Thoracic aorta (tissue), 2 donors: ENCODE measurements around the gene CANT1. TPM values are rescaled to one million over a fixed set of nuclear protein-coding genes. Genes with fewer than 3 reads are reported as not detected.

Source experiments
- ATAC-seq: fragments of 150-250 bp; one replicate; pipeline ENCODE4 v1.8.0; 2017; ENCODE audit warnings: low read depth; ENCODE audit not compliant: insufficient number of reproducible peaks, low FRiP score
- DNase-seq: peaks from one replicate; pipeline ENCODE4 v3.0.0-alpha.2; 2020; ENCODE audit warnings: low spot score
- H3K27ac ChIP-seq, 2 donors: fragments of 200-600 bp; sonication (generic); 1 replicate in 1 of 2; 2 replicates in 1 of 2; pipeline ENCODE4 v1.5.1; 2016; ENCODE audit warnings: mild to moderate bottlenecking in 2 of 2, moderate library complexity in 2 of 2
- H3K27me3 ChIP-seq: fragments of 200-600 bp; sonication (generic); replicated peaks from 2 replicates; pipeline ENCODE4 v1.6.0; 2016; ENCODE audit warnings: mild to moderate bottlenecking; ENCODE audit not compliant: insufficient read depth
- H3K36me3 ChIP-seq: fragments of 200-600 bp; sonication (generic); one replicate; pipeline ENCODE4 v1.5.1; 2016
- H3K4me1 ChIP-seq, 2 donors: fragments of 200-600 bp; sonication (generic); 1 replicate in 1 of 2; 2 replicates in 1 of 2; pipeline versions ENCODE4 v1.5.1 to v1.6.0; 2016; ENCODE audit warnings: low read depth in 2 of 2, mild to moderate bottlenecking in 1 of 2; ENCODE audit not compliant: control insufficient read depth in 1 of 2
- H3K4me3 ChIP-seq: fragments of 200-600 bp; sonication (generic); 2 replicates; pipeline ENCODE4 v1.5.1; 2016; ENCODE audit warnings: mild to moderate bottlenecking
- H3K9me3 ChIP-seq: fragments of 200-600 bp; sonication (generic); 2 replicates; pipeline ENCODE4 v1.5.1; 2016
- CTCF ChIP-seq: fragments of 200-600 bp; sonication (generic); IDR thresholded peaks from one replicate; pipeline ENCODE4 v1.5.1; 2019; ENCODE audit warnings: antibody characterized with exemption
- total RNA-seq, 2 donors: library from RNA; depleted of rRNA; stranded (reverse); fragments of >200 nt; gene quantifications; one replicate each; pipeline versions ENCODE4 v1.1.0 to v1.2.3, GENCODE V29; 2016

CANT1 gene
- total RNA-seq: 10 to 100 TPM; 21.4 to 41.0 TPM

DNA sequence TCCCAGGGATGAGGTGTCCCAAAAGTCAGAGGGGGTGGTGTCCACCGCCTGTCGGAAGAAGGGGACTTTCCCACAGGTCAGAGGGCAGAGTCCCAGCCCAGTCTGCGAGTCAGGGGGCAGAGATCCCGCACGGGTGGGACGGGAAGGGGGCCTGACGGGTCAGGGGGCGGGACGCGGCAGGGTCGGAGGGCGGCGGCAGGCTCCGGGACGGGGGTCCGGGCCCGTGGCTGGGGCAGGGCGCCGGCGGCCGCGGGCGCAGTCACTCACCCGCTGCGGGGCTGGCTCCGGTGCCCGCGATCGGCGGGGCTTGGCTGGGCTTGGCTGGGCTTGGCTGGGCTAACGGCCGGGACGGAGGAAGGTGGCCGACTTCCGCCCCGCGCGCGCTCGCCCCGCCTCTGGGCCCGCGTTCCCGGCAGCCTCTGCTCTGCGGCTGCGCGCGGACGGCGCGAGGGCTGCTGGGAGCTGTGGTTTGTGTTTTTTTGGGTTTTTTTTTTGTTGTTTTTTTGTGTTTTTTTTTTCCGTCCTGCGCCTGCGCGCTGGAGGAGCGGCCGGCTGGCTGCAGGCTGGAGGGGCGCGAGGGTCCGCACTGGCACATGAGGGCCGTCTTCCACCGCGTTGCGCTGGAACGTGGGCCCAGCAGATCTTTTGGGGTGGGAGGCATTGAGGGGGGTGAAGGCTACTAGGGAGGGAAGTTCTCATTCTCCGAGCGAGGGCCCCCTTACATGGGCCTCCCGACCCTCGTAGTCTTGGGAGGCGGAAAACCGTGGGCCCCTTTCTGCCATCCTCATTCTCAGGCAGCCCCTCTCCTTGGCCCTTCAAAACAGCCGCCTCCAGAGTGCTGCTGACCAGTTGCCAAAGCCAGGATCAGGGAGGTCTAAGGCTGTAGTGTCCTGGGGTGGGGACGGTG is at the start of gene CANT1:
CANT1 (minus strand) TSS at position 368 of the 907 bp plus-strand sequence. CDS start 12,142 bp downstream, outside the sequence.
- Histone ChIP-seq H3K27ac (peak within 1 kb of the TSS; percentile 67 to 80), H3K27me3 (no peaks in the 10 kb centered on the region), H3K4me3 (peak within 1 kb of the TSS; percentile 89), H3K4me1 (peaks cover 26 to 32% of the 10 kb centered on the region in 2 donors), H3K36me3 (no peaks in the 10 kb centered on the region), H3K9me3 (no peaks in the 10 kb centered on the region)
- TF ChIP-seq CTCF: no peak
- ATAC-seq: peak; percentile 69
- no peak for DNase-seq

GRCh38 chr17:79057737-79058385 is 48.3 kb upstream of the CANT1 start:
- no peaks in the 10 kb centered on the region for H3K9me3 ChIP-seq
- H3K36me3 ChIP-seq: no peaks in the 10 kb centered on the region
- H3K4me3 ChIP-seq: no peak overlapping the region
- no peak overlapping the region for H3K27ac ChIP-seq
- H3K4me1 ChIP-seq: peaks cover 16 to 27% of the 10 kb centered on the region in 2 donors
- ATAC-seq: no peak
- H3K27me3 ChIP-seq: no peaks in the 10 kb centered on the region
- DNase-seq: no peak
- no peak for TF ChIP-seq CTCF

DNA sequence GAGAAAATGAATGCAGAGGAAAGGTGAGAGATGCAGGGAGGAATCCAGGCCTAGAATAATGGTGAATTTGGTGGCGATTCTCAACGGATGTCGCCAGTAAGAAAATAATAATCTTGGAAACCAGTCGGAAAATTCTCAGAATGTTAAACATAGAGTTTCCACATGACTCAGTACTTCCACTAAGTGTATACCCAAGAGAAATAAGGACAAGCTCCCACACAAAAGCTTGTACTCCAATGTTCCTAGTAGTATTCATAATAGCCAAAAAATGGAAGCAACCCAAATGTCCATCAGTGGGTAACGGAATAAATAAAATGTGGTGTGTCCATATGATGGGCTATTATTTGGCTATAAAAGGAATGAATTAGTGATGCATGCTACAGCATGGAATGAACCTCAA is 45.6 kb upstream of the CANT1 start:
- Histone ChIP-seq H3K4me1 (peaks cover 16 to 37% of the 10 kb centered on the region in 2 donors), H3K4me3 (no peak overlapping the region), H3K27me3 (no peaks in the 10 kb centered on the region), H3K9me3 (no peaks in the 10 kb centered on the region), H3K36me3 (peaks cover 9% of the 10 kb centered on the region), H3K27ac (peak overlapping the region; percentile 83 to 85)
- ATAC-seq (no peak), DNase-seq (no peak)
- no peak for TF ChIP-seq CTCF

DNA sequence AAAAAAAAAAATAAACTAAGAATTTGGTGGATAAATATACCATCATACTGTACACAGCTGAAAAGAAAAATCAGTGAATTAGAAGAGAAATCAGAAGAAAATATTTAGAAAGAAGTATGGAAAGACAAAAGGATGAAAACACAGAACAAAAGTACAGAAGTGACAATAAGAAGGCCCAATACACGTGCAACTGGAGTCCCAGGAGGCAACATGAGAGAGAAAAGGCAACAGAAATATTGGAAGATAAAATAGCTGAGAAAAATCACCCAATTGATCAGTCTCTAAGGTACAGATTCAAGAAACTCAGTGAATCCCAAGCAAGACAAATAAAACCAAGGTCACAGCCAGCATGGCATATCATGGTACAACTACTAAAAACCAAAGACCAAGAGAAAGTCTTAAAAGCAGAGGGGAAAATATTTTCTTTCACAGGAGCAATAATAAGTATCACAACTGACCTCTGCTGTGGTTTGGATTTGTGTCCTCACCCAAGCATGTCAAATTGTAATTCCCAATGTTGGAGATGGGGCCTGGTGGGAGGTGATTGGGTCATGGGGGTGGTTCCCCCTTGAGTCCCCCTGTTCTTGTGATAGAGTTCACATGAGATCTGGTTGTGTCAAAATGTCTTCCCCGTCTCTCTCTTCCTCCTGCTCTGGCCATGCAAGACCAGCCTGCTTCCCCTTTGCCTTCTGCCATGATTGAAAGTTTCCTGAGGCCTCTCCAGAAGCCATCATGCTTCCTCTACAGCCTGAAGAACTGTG is 44.8 kb upstream of the CANT1 start:
- no peak for DNase-seq
- H3K27ac ChIP-seq: peak overlapping the region; percentile 83 to 85
- TF ChIP-seq CTCF: no peak
- H3K27me3 ChIP-seq: no peaks in the 10 kb centered on the region
- no peak for ATAC-seq
- H3K9me3 ChIP-seq: no peaks in the 10 kb centered on the region
- peak overlapping the region; percentile 5 for H3K4me3 ChIP-seq
- H3K36me3 ChIP-seq: peaks cover 9% of the 10 kb centered on the region
- H3K4me1 ChIP-seq: peaks cover 16 to 37% of the 10 kb centered on the region in 2 donors
